ENCODE data around the gene PTK6.
A peak's percentile ranks its signal among the peaks of the same experiment; 100 is the strongest.

Gene PTK6

GRCh38 chr20:63505281-63505680 is 31.9 kb downstream of the PTK6 start:
- DNase-seq, result no peak

DNA sequence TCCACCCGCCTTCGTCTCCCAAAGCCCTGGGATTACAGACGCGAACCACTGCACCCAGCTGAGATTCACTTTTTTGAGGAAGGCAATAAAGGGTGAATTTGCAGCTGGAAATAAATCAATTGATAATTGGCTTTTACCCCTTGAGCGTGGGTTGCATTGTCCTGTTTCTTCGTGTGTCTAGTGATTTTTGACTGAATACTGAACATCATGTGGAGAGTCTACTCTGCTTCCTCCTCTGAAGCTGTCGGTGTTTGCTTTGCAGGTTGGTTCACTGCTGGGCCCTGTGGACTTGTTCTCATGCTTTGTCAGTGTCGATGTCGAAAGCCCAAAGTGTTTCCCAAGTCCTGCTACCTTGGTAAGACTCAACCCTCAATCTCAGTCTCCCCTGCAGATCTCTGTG is 32.5 kb downstream of the PTK6 start:
- DNase-seq, result no peak

GRCh38 chr20:63503524-63503923 is 33.7 kb downstream of the PTK6 start:
- no peak for DNase-seq

DNA sequence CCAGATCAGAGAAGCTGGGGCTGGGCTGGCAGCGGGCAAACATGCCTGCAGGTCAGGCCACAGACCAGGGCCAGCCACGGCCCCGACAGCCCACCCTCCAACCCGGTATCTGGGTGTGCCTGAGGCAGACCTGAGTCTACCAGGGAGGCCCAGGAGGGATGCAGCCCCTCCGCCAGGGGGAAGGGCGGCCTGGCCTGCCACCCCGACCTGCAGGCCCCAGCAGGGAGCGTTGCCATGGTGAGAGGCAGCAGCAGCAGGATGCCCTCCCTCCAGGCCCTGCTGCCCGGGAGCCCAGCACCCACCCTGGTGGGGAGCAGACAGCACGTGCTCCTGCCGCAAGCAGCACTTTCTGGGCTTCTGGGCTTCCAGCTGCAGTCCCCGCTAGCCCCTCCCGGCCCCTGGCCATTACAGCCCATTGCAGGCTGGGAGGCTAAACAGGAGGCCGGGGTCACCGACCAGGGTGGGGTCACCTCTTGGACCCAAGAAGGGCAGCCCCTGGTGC is 34.5 kb downstream of the PTK6 start:
- DNase-seq, result no peak

GRCh38 chr20:63501818-63502670 is 35.1 kb downstream of the PTK6 start:
- DNase-seq, result no peak

DNA sequence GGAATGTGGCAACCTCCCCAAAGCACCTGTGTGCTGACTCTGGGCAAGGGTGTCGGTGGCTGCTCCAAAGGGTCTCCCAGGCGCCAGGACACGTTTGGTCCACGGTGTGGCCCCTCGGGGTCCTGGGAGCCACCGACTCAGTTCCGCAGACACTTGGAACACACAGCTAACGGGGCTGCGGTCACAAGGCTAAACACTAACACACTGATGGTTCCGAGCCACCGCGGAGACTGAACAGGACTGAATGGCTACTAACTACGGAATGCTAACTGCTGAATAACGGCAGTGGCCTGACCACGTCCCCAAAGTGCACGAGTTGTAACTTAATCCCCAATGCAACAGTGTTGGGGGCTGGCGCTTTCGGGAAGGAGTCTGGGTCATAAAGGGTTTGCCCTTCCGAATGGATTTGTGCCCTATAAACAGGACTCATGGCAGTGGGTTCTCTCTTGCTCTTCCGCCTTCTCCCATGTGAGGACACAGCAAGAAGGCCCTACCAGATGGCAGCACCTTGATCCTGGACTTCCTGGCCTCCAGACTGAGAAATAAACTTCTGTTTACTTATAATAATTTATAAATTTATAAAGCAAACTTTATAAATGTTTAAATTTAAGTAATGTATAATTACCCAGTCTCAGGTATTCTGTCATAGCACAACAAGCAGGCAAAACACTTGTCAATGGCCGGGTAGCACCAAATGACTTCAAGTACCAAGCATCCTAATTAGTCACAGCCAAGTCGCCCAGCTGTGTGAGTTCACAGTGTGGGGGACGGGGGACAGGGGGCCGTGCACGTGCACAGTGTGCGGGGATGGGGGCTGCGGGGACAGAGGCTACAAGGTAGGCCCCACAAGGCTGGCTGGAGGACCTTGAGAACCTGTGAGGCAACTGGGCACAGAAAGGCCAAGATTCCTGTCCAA is 36.0 kb downstream of the PTK6 start:
- no peak for DNase-seq

- no peak for DNase-seq
Measured at GRCh38 chr20:63500151-63500901, 36.9 kb downstream of the PTK6 start.

DNA sequence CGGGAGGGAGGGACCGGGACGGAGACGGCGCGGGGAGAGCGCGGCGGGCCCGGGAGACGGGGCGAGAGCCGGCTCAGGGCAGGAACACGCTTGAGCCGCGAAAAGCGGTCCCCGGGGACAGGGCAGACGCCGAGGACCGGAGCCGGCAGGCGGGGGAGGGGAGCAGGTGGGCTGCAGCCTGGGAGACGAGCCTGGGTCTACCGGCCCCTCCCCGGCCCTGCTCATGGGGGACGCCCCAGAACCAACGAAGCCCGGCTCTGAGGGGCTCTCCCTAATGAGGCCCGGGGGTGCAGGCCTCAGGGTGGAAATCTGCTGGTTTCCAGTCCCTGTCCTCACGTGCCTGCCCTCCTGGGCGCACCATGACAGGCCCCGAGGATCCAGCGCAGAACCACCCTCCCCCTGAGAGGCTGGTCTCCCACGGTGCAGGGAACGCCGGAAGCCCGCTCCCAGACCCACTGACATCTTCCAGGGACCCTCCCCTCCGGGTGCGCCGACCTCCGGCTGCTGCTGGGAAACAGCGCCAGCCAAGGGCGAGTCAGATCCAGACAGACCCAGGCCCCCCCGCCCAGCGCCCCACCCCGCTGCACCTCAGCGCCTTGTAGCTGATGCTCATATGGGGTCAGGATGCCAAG is 37.7 kb downstream of the PTK6 start:
- no peak for DNase-seq

GRCh38 chr20:63498960-63499337 is 38.2 kb downstream of the PTK6 start, which contains the start of gene EEF1A2:
Gene EEF1A2 (minus strand): TSS chr20:63499083. CDS start chr20:63497763, 1,320 bp downstream.
- no peak for DNase-seq

DNA sequence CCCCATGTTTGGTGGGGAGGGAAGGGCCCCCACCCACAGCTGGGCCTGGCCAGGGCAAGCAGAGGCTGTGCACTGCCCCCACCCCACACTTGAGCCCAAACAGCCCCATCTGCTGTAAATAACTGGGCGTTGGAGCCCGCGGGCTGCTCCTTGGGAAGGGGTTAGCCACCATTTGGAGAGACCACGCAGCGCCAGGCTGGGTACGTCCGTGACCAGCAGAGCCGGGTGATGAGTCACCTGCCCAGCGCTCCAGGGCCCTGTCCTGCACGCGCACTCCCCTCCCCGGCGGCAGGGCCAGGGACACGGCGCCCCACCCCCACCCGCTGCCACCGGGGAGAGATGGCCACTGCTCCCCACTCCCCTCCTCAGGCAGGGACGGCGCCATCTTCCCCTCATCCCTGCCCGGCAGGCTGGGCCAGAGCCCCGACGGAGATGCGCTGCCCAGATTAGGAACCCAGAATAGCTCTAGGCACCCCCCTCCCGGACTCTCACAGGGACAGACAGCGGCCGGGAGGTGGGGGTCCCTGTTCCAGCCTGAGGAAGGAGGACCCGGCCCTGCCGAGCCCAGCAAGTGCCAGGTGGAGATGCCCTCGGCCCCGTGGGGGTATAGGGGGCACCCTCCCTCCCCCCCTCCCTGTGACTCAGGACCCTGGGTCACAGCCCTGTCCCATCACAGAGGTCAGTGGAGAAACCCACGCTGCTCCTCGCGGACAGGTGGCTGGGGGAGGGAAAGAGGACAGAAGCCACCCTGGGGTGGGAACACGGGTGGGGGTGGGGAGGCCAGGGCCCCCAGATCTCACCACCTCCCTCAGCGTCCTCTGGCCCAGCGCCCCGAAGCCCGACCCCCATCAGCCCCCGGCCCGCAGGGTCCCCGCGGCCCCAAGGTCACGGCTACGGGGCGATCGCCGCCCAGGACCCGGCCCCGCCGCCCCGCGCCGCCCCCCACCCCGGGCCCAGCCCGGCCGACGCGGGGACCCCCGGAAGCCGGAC is 38.9 kb downstream of the PTK6 start:
- DNase-seq, result no peak

DNA sequence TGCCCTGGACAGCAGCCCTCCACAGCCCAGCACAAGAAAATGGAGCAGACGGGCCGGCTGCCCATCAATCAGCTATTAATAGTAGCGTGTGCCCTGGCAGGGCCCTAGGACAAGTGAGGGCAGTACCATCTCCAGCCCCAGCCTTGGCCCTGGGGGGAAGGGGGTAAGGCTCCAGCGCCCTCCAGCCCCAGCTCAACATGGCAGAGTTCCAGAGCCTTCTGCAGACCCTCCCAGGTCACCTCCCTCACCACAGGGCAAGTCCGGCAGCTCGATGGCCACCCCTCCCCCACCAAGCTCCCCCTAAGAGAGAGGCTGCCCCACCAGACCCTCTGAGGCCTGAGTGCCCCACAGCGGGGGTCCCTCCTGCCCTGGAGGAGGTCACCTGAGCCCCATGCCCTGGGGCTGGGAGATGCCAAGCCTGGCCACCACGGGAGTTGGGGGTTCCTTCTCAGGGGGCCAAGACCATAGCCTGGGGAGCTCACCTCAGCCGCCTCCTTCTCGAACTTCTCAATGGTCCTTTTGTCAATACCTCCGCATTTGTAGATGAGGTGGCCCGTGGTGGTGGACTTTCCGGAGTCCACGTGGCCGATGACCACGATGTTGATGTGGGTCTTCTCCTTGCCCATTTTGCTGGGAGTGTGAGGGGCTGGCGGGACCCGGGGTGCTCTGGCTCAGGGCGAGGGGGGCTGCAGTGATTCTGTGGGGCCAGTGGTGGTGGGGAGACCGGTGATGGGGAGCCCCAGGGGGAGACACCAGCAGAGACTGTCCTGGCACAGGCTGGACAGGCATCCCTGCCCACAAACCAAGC is 39.8 kb downstream of the PTK6 start:
- DNase-seq, result no peak

GRCh38 chr20:63496596-63497120 is 40.5 kb downstream of the PTK6 start:
- no peak for DNase-seq

DNA sequence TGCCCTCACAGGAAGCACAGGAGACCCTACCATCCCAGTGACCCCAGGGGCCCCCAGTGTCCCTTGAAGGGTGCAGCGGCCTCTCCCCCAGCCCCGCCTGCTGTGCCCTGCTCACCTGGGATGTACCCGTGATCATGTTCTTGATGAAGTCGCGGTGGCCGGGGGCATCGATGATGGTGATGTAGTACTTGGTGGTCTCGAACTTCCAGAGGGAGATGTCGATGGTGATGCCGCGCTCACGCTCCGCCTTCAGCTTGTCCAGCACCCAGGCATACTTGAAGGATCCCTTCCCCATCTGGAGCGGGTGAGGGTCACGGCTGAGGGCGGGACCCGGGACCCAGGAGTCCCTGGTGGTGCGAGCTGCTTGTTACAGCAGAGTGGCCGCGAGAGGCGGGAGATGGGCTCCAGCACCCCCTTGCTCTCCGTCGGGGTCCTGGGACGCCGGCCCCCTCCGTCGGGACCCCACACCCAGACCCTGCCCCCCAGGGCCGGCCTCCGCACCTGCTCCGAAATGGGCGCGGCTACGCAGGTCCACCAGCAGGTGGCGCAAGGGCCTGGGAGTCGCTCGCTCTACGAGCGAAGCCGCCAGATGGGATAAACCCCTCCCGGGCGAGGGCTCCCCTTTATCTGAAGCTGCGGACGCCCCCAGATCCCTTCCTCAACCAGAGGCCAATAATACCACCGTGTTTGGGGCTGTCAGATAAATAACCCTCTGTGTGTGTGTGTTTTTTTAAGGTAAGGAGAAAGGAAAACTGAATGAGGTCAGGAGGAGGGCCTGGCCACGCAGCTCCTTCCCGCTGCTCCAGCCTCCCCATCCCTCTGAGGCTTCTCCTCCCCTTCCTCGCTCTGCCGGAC is 41.2 kb downstream of the PTK6 start:
- DNase-seq, result peak in 1 of 2 donors; percentile 50

DNA sequence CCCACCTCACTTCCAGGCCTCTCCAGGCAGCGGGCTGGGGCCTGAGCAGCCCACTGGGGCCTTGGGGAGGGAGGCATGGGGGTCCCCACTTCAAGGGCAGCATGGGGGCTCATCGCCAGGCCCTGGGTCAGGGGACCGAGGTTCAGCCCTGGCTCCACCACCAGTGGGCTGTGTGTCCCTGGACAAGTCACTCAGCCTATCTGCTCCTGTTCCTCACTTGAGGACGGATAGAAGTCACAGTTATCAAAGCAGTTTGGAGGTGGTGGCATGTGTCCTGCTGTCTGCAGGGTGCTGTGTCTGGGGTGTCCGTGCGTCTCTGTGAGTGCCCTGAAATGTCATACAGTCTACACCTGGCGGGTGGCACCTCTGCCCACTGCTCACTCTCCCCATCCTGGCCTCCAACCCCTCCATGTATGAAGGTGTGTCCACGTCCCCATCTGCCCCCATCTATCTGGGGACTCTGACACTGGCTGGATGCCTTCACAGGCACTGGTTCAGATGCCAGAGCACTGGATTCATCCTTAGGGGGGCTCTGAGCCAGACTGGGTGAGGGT is 41.9 kb downstream of the PTK6 start:
- no peak for DNase-seq

DNA sequence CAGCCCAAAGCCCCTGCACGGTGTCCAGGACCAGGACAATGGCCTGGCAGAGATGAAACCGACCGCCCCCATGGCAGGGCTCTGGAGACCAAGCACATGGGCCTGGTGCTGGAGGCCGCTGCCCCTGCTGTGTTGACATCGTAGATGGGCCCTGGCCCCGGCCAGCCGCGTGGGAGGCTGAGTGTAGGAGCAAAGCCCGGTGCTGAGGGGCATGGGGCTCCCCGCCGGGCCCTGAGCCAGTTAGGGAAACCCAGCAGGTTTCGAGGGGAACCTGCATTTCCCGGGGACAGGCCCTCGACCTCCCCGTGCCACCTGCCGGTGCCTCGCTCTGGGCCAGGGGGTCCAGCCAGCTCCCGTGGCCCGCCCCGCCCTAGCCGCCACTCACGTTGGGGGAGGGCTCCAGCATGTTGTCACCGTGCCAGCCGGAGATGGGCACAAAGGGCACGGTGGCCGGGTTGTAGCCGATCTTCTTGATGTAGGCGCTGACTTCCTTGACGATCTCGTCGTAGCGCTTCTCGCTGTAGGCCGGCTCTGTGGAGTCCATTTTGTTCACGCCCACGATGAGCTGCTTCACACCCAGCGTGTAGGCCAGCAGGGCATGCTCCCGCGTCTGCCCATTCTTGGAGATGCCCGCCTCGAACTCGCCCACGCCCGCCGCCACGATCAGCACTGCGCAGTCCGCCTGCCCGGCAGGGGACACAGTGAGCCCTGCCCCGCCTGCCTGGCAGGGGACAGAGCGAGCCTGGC is 42.6 kb downstream of the PTK6 start:
- no peak for DNase-seq

GRCh38 chr20:63494084-63494419 is 43.1 kb downstream of the PTK6 start:
- no peak for DNase-seq

- DNase-seq, result no peak
Measured at GRCh38 chr20:63493563-63494020, 43.6 kb downstream of the PTK6 start.

- no peak for DNase-seq
Measured at GRCh38 chr20:63492982-63493381, 44.2 kb downstream of the PTK6 start.

Data from hippocampal formation (tissue), 2 donors.